ENCODE measurements around the gene NSMF.

DNA sequence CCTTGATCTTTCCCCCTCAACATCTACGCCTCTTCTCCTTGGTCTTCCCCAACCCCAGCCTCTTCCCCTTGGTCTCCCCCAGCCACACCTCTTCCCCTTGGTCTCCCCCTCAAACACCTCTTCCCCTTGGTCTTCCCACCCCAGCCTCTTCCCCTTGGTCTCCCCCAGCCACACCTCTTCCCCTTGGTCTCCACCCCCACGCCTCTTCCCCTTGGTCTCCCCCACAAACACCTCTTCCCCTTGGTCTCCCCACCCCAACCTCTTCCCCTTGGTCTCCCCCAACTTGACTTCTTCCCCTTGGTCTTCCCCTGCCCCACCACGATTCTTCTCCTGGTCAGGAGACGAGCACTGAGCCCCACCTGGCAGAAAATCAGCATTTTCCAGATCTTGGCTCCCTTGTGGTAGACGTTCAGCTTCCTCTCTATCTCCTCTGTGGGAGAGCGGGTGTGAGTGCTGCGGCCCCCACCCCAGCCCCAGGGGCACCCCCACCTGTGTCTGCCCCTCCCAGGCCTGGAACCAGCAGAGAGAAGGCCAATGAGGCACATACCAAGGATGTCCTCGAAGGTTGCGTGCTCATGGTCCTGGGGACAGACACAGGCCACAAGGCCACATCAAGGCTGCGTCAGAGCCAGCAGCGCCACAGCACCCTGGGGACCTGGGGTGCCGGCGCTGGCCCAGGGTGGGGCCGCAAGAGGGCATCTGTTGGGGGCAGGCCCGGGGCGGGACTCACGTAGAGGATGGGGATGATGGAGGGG is 7.0 kb downstream of the NSMF start:
- TF ChIP-seq, protein P1, sequence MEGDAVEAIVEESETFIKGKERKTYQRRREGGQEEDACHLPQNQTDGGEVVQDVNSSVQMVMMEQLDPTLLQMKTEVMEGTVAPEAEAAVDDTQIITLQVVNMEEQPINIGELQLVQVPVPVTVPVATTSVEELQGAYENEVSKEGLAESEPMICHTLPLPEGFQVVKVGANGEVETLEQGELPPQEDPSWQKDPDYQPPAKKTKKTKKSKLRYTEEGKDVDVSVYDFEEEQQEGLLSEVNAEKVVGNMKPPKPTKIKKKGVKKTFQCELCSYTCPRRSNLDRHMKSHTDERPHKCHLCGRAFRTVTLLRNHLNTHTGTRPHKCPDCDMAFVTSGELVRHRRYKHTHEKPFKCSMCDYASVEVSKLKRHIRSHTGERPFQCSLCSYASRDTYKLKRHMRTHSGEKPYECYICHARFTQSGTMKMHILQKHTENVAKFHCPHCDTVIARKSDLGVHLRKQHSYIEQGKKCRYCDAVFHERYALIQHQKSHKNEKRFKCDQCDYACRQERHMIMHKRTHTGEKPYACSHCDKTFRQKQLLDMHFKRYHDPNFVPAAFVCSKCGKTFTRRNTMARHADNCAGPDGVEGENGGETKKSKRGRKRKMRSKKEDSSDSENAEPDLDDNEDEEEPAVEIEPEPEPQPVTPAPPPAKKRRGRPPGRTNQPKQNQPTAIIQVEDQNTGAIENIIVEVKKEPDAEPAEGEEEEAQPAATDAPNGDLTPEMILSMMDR (IDR thresholded peaks at IDR 0.05), result no peak
- no peak for TF ChIP-seq POLR2A (IDR thresholded peaks at IDR 0.05)

All from body of pancreas (tissue), 4 donors.